ENCODE results near the gene STXBP3.
"Not testable (repeated sequence)": the region's sequence is repeated elsewhere in the genome, so short reads cannot be mapped to it uniquely, and the experiment has no call there.

STXBP3 gene

DNA sequence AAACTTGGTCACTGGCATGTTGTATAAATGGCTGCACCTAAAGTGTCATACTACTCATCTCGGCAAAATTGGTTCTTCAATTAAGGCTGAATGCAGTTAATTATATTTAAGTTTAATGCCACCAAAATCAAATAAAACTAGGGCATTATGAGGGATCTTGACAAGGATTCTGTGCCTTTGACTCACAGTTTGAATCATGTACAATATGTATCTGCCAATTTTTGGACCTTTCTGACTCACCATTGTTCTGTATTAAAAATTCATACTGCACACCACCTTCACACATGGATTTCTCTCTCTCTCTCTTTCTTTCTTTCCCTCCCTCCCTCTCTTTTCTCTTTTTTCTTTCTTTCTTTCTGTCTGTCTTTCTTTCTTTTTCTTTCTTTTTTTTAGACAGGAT is 14.1 kb upstream of the STXBP3 start:
- DNase-seq (ENCODE audit: low read depth in 2 of 2) = no peak

DNA sequence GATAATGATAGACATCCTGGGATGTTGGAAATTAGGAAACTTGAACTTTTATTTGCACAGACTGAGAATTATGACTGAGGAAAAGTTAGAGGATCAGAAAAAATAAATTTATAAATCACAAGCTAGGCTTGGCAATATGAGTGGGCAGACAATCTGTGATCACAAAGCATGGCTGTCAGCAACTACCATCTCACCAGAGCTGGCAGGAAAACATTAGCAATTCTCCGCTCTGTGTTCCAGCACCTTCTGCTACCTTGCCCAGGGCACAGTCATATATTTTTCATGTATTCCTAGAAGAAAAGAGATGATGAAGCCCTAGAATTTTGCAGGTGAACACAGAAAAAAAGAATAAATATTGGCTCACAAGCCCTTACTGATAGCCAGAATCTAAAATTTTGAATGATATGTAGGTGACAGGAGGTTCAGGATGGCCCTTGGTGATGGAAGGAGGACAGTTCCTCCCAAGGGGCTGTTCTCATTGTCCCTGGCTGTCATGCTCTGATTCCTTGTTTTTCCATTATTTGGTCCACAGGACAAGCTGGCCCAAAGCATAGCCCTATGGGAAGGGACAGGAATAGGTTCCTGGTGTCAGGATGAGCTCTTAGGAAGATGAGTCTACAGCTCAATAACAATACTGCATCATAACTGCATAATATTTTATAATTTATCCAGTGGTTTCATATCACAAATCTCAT is 12.2 kb upstream of the STXBP3 start:
- no peak for DNase-seq (ENCODE audit: low read depth in 2 of 2)

DNA sequence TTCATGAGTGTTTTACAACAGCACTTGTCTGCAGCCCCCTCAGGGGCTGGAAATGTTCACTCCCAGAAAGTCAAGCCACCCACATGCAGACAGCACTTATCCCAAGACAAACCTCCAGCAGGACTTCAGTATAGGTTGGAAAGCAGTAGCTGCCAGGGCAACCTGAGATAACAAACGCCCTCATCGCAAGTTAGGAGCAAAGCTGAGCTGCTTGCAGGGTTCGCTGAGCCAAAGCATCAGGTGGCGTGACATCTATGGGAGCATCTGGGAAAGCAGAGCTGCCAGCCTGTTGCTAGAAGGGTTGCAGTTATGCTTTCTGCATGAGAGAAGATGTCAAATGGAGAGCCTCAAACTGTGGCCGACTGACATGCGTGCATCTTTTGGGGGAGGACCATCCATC is 4.2 kb upstream of the STXBP3 start:
- DNase-seq (ENCODE audit: low read depth in 2 of 2) = no peak

DNA sequence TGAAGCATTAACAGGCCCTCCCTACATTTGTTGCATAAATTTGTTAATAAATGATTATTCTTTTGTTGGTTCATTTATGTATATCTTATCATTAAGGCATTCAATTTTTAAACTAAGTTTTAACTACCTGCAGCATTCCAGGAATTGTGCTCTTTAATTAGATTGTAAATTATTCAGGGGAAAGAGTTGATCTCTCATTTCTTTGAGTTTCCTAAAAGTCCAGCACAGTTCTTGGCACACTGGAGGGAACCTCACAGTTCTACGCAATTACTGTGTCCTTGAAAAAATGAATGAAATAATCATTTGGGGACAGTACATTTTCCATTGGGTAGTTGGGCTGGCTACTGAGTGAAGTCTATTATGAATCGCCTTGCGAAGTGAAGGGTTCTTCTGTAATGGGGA is 493 bp upstream of the STXBP3 start:
- DNase-seq (ENCODE audit: low read depth in 2 of 2) = no peak

DNA sequence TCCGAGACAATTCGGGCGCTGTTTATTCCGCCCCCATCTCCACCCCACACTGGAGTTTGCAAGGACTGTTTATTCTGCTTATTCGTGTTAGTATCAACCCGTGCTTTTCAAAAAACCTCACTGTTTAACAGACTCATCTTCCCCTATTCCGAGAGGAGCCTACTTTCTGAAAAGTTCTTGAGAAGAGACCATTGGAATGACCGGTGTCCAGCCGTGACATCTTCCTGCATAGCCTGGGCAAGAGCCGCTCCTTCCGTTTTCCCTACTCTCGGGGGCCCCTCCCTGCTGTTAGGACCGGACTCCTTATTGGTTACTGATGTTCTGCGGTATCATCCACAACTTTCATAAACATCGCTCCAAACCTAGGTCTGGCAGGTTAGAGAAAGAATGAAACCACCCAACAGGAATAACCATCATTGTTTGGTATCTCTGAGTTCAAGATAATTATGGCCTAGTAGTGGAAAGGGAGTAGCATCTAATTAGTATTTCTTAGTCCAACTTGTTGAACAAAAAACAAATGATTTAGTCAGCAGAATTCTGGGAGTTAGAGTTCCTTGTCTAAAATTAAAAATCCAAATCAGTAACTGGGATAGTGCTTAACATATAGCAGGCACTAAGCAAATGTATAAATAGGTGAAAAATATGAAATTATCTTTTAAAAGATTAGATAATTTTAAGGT is 837 bp downstream of the STXBP3 start:
- peak; percentile 10 to 22 for DNase-seq (ENCODE audit: low read depth in 2 of 2)

DNA sequence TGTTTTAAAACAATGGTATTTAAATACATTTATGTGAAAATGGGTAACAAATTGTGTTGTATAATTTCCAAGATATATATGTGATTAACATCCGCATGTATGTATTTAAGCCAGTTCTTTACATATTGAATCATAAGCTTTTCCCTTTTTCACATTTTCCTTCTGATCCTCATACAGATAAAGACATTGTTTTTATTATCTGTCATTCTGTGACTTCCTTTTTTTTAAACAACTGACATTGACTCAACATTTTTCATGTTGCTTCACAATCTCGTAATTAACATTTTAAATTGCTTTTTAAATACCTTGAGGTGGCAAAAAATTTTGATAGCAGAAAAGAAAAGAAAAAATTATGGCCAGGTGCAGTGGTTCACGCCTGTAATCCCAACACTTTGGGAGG is 1.4 kb downstream of the STXBP3 start:
- DNase-seq (ENCODE audit: low read depth in 2 of 2) = no peak

DNA sequence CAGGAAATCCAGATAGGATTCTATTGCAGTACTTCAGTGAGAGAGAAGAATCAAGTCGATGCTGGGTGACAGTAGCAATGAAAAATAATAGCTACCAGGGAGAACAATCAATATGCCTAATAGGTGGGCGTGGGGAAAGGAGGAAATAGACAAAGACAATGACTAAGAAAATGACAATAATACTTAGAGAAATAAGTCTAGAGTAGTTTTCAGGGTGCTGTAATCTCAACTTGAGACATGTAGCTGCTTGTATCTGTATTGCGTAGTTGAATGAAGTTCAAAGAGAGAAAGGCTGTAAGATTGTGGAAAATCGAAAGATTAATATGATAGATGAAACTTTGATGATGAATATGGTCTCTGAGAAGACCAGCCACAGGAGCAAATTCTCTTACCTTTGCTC is 2.6 kb downstream of the STXBP3 start:
- DNase-seq (ENCODE audit: low read depth in 2 of 2) = no peak

DNA sequence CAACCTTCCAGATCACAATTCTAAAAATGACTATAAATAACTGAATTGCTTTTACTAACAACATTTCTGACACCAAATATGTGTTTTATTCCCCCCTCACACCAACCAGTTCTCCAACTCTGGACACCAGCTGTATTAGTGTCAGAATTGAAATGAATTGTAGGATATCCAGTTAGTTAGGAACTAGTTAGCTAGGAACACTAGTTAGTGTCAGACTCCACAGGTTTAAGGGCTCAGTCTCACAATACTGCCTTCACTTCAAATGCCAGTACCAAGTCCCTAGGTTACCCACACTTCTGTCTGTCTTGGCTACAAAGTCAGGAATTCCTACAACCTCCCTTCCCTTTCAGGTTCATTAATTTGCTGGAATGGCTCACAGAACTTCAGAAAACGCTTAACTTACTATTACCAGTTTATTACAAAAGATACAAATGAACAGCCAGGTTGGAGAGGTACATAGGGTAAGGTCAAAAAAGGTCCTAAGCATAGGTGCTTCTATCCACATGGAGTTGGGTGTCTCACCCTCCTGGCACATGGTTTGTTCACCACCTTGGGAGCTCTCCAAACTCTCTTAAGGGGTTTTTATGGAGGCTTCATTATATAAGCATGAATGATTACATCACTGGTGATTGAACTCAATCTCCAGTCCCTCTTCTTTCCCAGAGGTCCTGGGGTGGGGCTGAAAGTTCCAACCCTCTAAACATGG is 4.2 kb downstream of the STXBP3 start:
- DNase-seq (ENCODE audit: low read depth in 2 of 2) = no peak

DNA sequence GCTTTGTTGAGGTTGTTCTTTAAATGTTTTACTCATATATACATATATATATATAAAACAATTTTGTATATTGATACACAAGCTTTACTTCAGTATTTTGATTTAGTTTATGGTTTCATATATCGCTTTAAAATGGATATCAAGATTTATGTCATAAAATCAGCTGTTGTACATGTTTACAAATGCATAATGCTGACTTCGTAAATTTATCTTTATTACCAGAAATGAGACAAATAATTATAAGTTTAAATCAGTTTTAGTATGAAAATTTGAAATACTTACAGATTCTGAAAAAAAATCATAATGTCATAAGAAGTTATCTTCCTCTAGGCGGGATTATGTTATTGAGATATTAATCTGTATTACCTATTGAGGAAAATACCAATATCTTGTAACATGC is 6.9 kb downstream of the STXBP3 start:
- no peak for DNase-seq (ENCODE audit: low read depth in 2 of 2)

DNA sequence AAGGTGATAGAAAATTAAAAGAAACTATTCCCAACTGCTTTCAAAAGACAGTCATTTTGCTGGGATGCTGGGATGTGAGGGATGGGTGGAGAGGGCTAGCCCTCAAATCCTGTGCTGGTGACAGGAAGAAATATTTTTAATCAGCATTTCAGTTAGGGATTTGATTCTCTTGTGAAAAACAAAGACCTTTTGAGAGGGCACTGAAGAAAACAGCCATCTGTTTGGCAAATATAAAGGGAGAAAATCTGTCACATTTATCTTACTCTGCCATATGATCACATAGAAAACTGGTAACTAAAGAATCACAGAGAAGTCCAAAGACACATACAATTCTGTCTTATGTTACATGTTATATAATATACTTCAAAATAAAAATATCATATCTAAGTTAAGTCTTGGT is 12.3 kb downstream of the STXBP3 start:
- no peak for DNase-seq (ENCODE audit: low read depth in 2 of 2)

DNA sequence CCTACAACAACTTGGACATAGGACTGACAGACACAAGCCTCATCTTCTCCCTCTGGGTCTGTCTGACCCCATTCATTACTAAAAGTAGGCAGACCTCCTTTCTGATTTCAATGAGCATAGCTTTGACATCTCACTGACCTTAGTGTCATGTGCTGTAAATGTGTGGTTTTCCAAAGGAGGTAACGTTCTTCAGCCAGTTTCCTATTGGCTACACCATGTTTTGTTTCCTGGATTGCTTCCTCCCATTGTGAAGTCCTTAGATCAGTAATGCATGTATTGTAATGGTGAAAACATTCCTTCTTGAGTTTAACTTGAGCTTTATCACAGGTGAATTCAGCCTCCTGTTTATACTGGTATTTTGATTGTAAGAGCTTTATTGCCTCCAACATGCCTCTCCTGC is 20.6 kb downstream of the STXBP3 start:
- DNase-seq (ENCODE audit: low read depth in 2 of 2) = no peak

DNA sequence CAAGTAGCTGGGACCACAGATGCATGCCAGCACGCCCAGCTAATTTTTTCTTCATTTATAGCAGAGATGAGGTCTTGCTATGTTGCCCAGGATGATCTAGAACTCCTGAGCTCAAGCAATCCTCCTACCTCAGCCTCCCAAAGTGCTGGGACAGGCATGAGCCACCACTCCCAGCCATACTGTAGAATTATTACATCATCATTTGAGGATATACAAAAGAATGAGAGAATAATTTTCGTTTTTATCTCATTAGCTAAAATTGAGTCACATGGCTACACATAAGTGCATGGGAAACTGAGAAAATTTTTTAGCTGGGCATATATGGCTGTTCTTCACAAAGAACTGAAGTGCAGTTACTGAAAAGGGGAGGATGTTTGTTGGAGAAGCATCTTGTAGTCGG is 21.2 kb downstream of the STXBP3 start:
- DNase-seq (ENCODE audit: low read depth in 2 of 2) = no peak

DNA sequence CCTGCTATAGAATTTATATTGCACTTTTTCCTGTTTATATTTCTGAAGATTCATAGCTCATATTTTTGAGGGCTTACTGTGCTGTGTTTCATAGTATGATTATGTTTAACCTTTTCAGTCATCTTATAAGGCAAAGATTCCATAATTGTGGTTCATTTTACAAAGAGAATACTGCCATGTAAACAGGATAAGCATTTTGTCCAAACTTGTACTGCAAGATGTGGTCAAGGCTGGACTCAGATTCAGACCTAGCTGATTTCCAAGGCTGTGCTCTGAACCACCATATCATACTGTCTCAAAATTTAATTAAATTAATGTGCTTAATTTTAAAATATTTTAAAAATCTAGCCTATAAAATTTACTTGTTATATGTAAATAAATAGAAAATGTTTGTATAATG is 31.4 kb downstream of the STXBP3 start:
- no peak for DNase-seq (ENCODE audit: low read depth in 2 of 2)

DNA sequence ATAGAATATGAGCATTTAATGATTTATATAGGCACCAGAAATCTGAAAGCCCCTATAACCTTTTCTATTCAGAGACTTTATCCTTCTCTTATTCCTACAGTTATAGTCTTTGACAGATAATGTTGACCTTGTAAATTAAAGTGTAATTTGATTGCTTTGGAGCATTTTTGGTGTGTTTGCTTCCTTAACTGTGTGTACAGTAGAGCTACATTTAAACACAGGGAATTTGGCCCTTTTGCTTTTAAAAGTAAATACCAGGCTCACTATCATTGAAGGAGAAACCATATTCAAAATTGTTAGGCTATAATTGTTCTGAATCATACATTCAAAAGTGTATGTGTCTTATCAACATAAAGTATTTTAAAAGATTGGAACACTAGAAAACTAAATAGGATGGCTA is 33.0 kb downstream of the STXBP3 start:
- no peak for DNase-seq (ENCODE audit: low read depth in 2 of 2)

DNA sequence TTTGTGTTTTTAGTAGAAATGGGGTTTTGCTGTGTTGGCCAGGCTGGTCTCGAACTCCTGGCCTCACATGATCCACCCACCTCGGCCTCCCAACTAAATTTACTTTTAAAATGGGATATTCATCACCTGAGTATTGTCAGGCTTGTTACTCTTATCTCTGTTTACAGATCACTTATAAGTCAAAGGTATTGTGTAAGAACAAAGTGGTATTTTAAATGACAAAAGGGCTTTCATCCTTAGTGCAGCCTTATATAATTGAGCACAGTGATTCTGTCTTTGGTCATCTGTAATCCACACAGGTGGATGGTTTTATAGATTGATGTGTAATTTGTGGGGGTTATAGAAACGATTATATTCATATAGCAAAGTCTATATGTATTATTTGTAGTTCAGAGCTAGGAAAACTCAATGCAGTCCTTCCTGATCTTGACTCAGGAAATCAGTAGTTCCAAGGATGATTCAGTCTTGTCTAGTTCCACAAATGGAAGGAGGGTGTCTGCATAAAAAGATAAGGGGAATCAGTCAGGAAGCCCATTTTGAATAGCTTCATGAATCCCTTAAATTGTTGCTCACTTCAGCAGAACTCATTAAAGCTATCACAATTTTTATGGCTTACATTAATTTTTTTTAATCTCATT is 34.6 kb downstream of the STXBP3 start:
- DNase-seq (ENCODE audit: low read depth in 2 of 2) = no peak

DNA sequence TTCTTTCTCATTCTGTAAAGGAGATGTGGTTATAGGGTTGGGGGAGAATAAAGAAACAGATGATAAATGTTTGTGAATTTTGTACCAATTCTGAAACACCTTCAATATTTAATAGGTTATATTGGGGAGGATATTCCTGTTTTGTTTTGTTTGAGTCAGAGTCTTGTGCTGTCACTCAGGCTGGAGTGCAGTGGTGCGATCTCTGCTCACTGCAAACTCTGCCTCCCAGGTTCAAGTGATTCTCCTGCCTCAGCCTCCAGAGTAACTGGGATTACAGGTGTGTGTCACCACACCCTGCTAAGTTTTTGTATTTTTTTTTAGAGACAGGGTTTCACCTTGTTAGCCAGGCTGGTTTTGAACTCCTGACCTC is 35.1 kb downstream of the STXBP3 start:
- DNase-seq (ENCODE audit: low read depth in 2 of 2) = not testable (repeated sequence)

DNA sequence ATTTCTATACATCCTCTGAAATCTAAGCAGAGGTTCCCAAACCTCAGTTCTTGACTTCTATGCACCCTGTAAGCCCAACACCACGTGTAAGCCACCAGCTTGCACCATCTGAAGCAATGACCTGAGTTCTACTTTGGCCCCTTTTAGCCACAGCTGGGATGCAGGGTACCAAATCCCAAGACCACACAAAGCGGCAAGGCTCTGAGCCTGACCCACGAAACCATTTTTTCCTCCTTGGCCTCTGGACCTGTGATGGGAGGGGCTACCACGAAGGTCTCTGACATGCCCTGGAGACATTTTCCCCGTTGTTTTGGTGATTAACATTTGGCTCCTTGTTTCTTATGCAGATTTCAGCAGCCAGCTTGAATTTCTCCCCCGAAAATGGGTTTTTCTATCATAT is 38.8 kb downstream of the STXBP3 start:
- no peak for DNase-seq (ENCODE audit: low read depth in 2 of 2)

DNA sequence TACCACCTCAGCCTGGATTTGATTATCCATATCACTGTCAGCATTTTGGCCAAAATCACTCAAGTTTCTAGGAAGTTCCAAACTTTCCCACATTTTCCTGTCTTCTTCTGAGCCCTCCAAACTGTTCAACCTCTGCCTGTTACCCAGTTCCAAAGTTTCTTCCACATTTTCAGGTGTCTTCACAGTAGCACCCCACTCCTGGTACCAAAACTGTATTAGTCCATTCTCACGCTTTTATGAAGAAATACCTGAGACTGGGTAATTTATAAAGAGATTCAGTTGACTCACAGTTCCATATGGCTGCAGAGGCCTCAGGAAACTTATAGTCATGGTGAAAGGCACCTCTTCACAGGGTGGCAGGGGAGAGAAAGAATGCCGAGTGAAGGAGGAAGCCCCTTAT is 39.4 kb downstream of the STXBP3 start:
- no peak for DNase-seq (ENCODE audit: low read depth in 2 of 2)

DNA sequence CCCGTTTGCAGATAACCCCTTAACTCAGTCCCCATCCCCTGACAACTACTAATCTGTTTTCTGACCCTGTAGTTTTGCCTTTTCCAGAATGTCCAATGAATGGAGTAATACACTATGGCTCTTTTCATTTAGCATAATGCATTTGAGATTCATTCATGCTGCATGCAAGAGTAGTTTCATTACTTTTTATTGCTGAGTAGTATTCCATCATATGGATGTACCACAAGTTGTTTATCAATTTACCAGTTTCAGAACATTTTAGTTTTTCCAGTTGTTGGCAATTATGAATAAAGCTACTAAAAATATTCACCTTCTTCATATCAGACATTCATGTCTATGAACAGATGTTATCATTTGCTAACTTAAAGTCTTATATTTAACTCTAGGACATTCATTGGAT is 45.3 kb downstream of the STXBP3 start:
- no peak for DNase-seq (ENCODE audit: low read depth in 2 of 2)

DNA sequence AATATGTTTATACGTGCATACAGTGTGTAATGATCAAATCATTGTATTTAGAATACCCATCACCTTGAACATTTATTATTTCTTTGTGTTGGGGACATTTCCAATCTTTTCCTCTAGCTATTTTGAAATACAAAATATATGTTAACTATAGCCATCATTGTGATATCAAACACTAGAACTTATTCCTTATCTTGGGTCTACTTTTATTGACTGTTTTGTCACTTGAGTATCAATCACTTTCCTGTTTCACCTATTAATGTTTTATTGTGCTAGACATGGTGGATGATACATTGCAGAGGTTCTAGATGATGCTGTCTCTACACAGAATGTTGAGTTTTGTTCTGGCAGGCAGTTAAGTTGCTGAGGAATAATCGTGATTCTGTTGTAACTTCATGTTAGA is 45.9 kb downstream of the STXBP3 start:
- DNase-seq (ENCODE audit: low read depth in 2 of 2) = no peak

DNA sequence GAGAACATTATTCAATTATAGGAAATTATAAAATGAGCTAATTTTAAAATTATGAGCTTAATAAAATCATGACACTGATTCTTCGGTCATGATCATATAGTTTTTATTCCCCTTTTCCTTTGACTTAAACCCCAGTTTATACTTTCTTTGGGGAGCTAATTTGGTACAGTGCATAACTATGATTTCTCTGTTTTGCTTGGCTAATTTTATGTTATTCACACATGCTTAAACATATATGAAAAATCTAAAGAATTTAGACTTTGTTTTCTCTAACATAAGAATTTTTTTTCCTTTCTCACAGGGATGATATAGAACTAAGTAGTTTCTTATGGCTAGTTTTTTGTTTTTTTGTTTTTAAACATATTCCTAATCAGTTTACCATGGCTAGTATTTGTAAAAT is 52.5 kb downstream of the STXBP3 start:
- no peak for DNase-seq (ENCODE audit: low read depth in 2 of 2)

DNA sequence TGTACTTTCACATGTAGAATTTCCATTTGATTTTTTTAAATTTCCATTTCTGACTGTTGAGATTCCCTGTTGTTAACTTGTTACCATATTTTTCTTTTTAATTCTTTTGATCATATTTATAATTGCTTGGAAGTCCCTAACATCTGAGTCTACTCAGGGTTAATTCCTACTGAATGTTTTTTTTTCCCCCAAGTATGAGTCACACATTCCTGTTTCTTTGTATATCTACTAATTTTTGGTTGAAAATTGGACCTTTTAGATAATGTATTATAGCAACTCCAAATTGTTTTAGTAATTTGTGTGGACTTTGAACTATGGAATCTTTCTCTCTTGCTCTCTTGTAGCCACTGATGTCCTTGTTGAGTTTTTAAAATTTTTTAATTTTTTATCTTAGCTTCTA is 54.6 kb downstream of the STXBP3 start:
- DNase-seq (ENCODE audit: low read depth in 2 of 2) = no peak

DNA sequence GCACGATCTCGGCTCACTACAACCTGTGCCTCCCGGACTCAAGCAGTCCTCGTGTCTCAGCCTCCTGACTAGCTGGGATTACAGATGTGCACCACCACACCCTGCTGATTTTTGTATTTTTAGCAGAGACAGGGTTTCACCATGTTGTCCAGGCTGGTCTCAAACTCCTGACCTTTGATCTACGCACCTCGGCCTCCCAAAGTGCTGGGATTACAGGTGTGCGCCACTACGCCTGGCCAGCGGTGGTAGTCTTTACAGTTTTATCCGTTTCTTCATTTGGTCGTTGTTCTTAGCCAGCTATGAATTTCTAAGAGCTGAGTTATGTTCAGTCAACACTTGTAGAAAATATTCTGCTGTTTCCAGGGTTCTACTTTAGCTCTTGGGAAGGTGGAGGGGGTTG is 57.1 kb downstream of the STXBP3 start:
- no peak for DNase-seq (ENCODE audit: low read depth in 2 of 2)
